H1 (cell line): ENCODE results near the gene KLK1. TPM values are rescaled to one million over a fixed set of nuclear protein-coding genes. Genes with fewer than 3 reads are reported as not detected.

Experiments used
- CTCF ChIA-PET: fragments of 300-600 bp; sonication (Branson Sonifier 250); formaldehyde crosslinking; loops from one replicate; lab custom pipeline; 2021; ENCODE audit not compliant: partially characterized antibody; lab: Charles Lee
- POLR2A ChIA-PET: fragments of 300-600 bp; sonication (Branson Sonifier 250); formaldehyde crosslinking; loops from one replicate; lab custom pipeline; 2021; ENCODE audit warnings: inconsistent platforms; ENCODE audit not compliant: partially characterized antibody; lab: Charles Lee
- DNase-seq, 2 experiments: peaks; one replicate each; pipeline versions ENCODE4 v3.0.0 to v3.0.0-alpha.2; 2010 to 2022; ENCODE audit warnings: low spot score in 2 of 2, low read depth in 1 of 2, mixed read lengths in 1 of 2
- FAIRE-seq: peaks from 2 replicates; lab custom pipeline; 2011; peaks lifted over from hg19 to GRCh38; lab: Jason Lieb, UNC
- H2AFZ ChIP-seq: 2 replicates; pipeline ENCODE4 v1.8.1; 2012; ENCODE audit warnings: low read length, inconsistent platforms
- H2AK5ac ChIP-seq: 2 replicates; pipeline ENCODE4 v1.6.1; 2013; ENCODE audit warnings: low read depth, low read length
- H2BK120ac ChIP-seq: replicated peaks from 2 replicates; pipeline ENCODE3; 2013; ENCODE audit warnings: low read depth, low read length, inconsistent platforms
- H2BK12ac ChIP-seq: 2 replicates; pipeline ENCODE4 v1.6.1; 2013; ENCODE audit warnings: low read depth, low read length
- H2BK15ac ChIP-seq: 2 replicates; pipeline ENCODE4 v1.6.1; 2013; ENCODE audit warnings: low read length
- H2BK20ac ChIP-seq: 2 replicates; pipeline ENCODE4 v1.6.1; 2013; ENCODE audit warnings: low read length
- H2BK5ac ChIP-seq: 2 replicates; pipeline ENCODE4 v1.6.1; 2013; ENCODE audit warnings: low read depth, low read length
- H3K14ac ChIP-seq: 2 replicates; pipeline ENCODE4 v1.6.1; 2013; ENCODE audit warnings: inconsistent platforms; ENCODE audit not compliant: insufficient read length
- H3K18ac ChIP-seq: 2 replicates; pipeline ENCODE4 v1.6.1; 2013; ENCODE audit warnings: low read length; ENCODE audit errors: extremely low read depth
- H3K23ac ChIP-seq: 2 replicates; pipeline ENCODE4 v1.6.1; 2013; ENCODE audit warnings: inconsistent platforms; ENCODE audit not compliant: insufficient read length
- H3K23me2 ChIP-seq: 2 replicates; pipeline ENCODE4 v1.6.1; 2013; ENCODE audit warnings: low read depth, low read length
- H3K27ac ChIP-seq: 2 replicates; pipeline ENCODE4 v1.6.1; 2011; ENCODE audit warnings: low read depth, low read length, inconsistent platforms
- H3K27me3 ChIP-seq, 4 experiments: replicated peaks in 1 of 4; 1 replicate in 1 of 4; 2 replicates in 3 of 4; pipeline versions ENCODE4 v1.6.1 to v1.8.1; 2011 to 2013; ENCODE audit warnings: low read length in 3 of 4, mild to moderate bottlenecking in 3 of 4, inconsistent platforms in 2 of 4, mixed read lengths in 2 of 4, moderate library complexity in 1 of 4; ENCODE audit not compliant: control insufficient read depth in 3 of 4, insufficient read depth in 3 of 4; ENCODE audit errors: extremely low read depth in 1 of 4
- H3K36me3 ChIP-seq, 4 experiments: 2 replicates each; pipeline versions ENCODE4 v1.6.1 to v1.8.1; 2011 to 2013; ENCODE audit warnings: mild to moderate bottlenecking in 4 of 4, low read length in 3 of 4, moderate library complexity in 2 of 4, control low read depth in 1 of 4, inconsistent platforms in 1 of 4; ENCODE audit not compliant: insufficient read depth in 4 of 4, control insufficient read depth in 2 of 4
- H3K4ac ChIP-seq: replicated peaks from 2 replicates; pipeline ENCODE3; 2013; ENCODE audit warnings: low read length, low read depth, mixed read lengths, inconsistent platforms; ENCODE audit not compliant: insufficient read length
- H3K4me1 ChIP-seq, 4 experiments: replicated peaks in 1 of 4; 1 replicate in 1 of 4; 2 replicates in 3 of 4; pipeline versions ENCODE4 v1.6.1 to v1.8.1; 2011 to 2013; ENCODE audit warnings: low read length in 3 of 4, inconsistent platforms in 2 of 4, mixed read lengths in 1 of 4; ENCODE audit not compliant: insufficient read depth in 4 of 4, control insufficient read depth in 3 of 4
- H3K4me2 ChIP-seq, 2 experiments: 2 replicates each; pipeline versions ENCODE4 v1.6.1 to v1.8.1; 2011 to 2013; ENCODE audit warnings: low read depth in 2 of 2, low read length in 2 of 2, control low read depth in 1 of 2, inconsistent platforms in 1 of 2, mild to moderate bottlenecking in 1 of 2; ENCODE audit not compliant: insufficient read depth in 1 of 2
- H3K4me3 ChIP-seq, 4 experiments: fragments of 200-600, 300-600 bp in 1 of 4; sonication (generic), shearing (Covaris generic), sonication (Bioruptor Twin) in 1 of 4; 2 replicates each; pipeline versions ENCODE4 v1.5.1 to v1.8.1; 2011 to 2016; ENCODE audit warnings: low read length in 4 of 4, low read depth in 3 of 4, control low read depth in 2 of 4, inconsistent platforms in 2 of 4, mild to moderate bottlenecking in 2 of 4, mixed read lengths in 1 of 4, moderate library complexity in 1 of 4; ENCODE audit not compliant: insufficient read depth in 2 of 4; ENCODE audit errors: extremely low read depth in 1 of 4
- H3K56ac ChIP-seq: replicated peaks from 2 replicates; pipeline ENCODE3; 2013; ENCODE audit warnings: low read depth, mild to moderate bottlenecking, mixed read lengths, low read length, inconsistent platforms; ENCODE audit not compliant: insufficient read length
- H3K79me1 ChIP-seq: 2 replicates; pipeline ENCODE4 v1.6.1; 2013; ENCODE audit warnings: low read depth, low read length, control low read depth
- H3K79me2 ChIP-seq, 2 experiments: 2 replicates each; pipeline versions ENCODE4 v1.6.1 to v1.8.1; 2012 to 2013; ENCODE audit warnings: low read length in 2 of 2, mild to moderate bottlenecking in 2 of 2, inconsistent platforms in 1 of 2; ENCODE audit not compliant: insufficient read depth in 2 of 2, control insufficient read depth in 1 of 2
- H3K9ac ChIP-seq, 4 experiments: replicated peaks in 1 of 4; 1 replicate in 1 of 4; 2 replicates in 3 of 4; pipeline versions ENCODE4 v1.6.1 to v1.8.1; 2011 to 2013; ENCODE audit warnings: low read depth in 3 of 4, low read length in 3 of 4, control low read depth in 2 of 4, mild to moderate bottlenecking in 2 of 4, moderate library complexity in 2 of 4, inconsistent platforms in 1 of 4; ENCODE audit errors: extremely low read depth in 1 of 4
- H3K9me3 ChIP-seq, 2 experiments: 2 replicates each; pipeline versions ENCODE4 v1.6.1 to v1.8.1; 2012 to 2013; ENCODE audit warnings: mild to moderate bottlenecking in 2 of 2, moderate library complexity in 2 of 2, control low read depth in 1 of 2, inconsistent platforms in 1 of 2, low read depth in 1 of 2, low read length in 1 of 2, mixed read lengths in 1 of 2; ENCODE audit not compliant: insufficient read depth in 2 of 2
- H4K20me1 ChIP-seq, 2 experiments: replicated peaks in 1 of 2; 2 replicates each; pipeline versions ENCODE3 to v1.8.1; 2011 to 2013; ENCODE audit warnings: inconsistent platforms in 2 of 2, low read length in 2 of 2, mild to moderate bottlenecking in 1 of 2; ENCODE audit not compliant: insufficient read depth in 2 of 2, control insufficient read depth in 1 of 2
- H4K5ac ChIP-seq: 2 replicates; pipeline ENCODE4 v1.6.1; 2013; ENCODE audit warnings: low read length, low read depth, mixed read lengths, inconsistent platforms; ENCODE audit not compliant: insufficient read length
- H4K8ac ChIP-seq: 2 replicates; pipeline ENCODE4 v1.8.0; 2013; ENCODE audit warnings: mild to moderate bottlenecking, moderate library complexity, low read length, inconsistent platforms; ENCODE audit not compliant: insufficient read depth; ENCODE audit errors: extremely low read depth
- H4K91ac ChIP-seq: replicated peaks from 2 replicates; pipeline ENCODE3; 2013; ENCODE audit warnings: low read length, mixed read lengths, inconsistent platforms; ENCODE audit not compliant: insufficient read length
- ASH2L ChIP-seq: fragments of 200-600, 300-600 bp; sonication (generic); IDR thresholded peaks from one replicate; pipeline ENCODE4 v1.7.1; 2017; ENCODE audit warnings: low read length
- CBX5 ChIP-seq: fragments of 300-800, 300-1000 bp; sonication (generic); IDR thresholded peaks from 2 replicates; pipeline ENCODE4 v1.7.1; 2016; ENCODE audit warnings: antibody characterized with exemption, low read length, low read depth
- CBX8 ChIP-seq: fragments of 300-800, 300-1000 bp; sonication (generic); IDR thresholded peaks from 2 replicates; pipeline ENCODE4 v1.7.1; 2016; ENCODE audit warnings: low read depth, low read length, borderline replicate concordance
- EP300 ChIP-seq, 2 experiments: IDR thresholded peaks; 1 replicate in 1 of 2; 2 replicates in 1 of 2; pipeline ENCODE4 v1.6.1; 2011 to 2012; ENCODE audit warnings: low read depth in 2 of 2, low read length in 2 of 2, mild to moderate bottlenecking in 2 of 2, borderline replicate concordance in 1 of 2, inconsistent platforms in 1 of 2, moderate library complexity in 1 of 2
- JUN ChIP-seq: IDR thresholded peaks from 2 replicates; pipeline ENCODE4 v1.6.1; 2011; ENCODE audit warnings: low read depth, mild to moderate bottlenecking, improper control_type of control experiment, low read length
- MAFK ChIP-seq: IDR thresholded peaks from 2 replicates; pipeline ENCODE4 v1.6.1; 2012; ENCODE audit warnings: low read depth, mild to moderate bottlenecking, improper control_type of control experiment, low read length
- NANOG ChIP-seq: IDR thresholded peaks from 2 replicates; pipeline ENCODE4 v1.6.1; 2011; ENCODE audit warnings: low read length, low read depth, mild to moderate bottlenecking, inconsistent platforms; ENCODE audit not compliant: insufficient read depth, poor library complexity, severe bottlenecking
- POLR2A ChIP-seq, 2 experiments: IDR thresholded peaks; 1 replicate in 1 of 2; 2 replicates in 1 of 2; pipeline ENCODE4 v1.6.1; 2011; ENCODE audit warnings: low read depth in 2 of 2, low read length in 2 of 2, mild to moderate bottlenecking in 2 of 2; ENCODE audit errors: control extremely low read depth in 1 of 2
- POLR2AphosphoS5 ChIP-seq: IDR thresholded peaks from 2 replicates; pipeline ENCODE4 v1.6.1; 2011; ENCODE audit warnings: low read depth, low read length
- RBBP5 ChIP-seq: IDR thresholded peaks from 2 replicates; pipeline ENCODE4 v1.7.1; 2012; ENCODE audit warnings: low read depth, mild to moderate bottlenecking, inconsistent platforms, low read length, moderate library complexity, borderline replicate concordance
- SP1 ChIP-seq: IDR thresholded peaks from 2 replicates; pipeline ENCODE4 v1.6.1; 2011; ENCODE audit warnings: low read depth, low read length
- YY1 ChIP-seq: IDR thresholded peaks from 2 replicates; pipeline ENCODE4 v1.6.1; 2011; ENCODE audit warnings: low read depth, mild to moderate bottlenecking, low read length
- WGBS, 2 experiments: shearing (Covaris generic) in 1 of 2; methylation state at CpG; one replicate each; pipeline versions ENCODE4 v1.1.6 to v1.1.7; 2013 to 2015; ENCODE audit warnings: low lambda C conversion rate in 2 of 2, mixed read lengths in 2 of 2, inconsistent platforms in 1 of 2, low coverage in 1 of 2, missing lambda C conversion rate in 1 of 2; ENCODE audit not compliant: insufficient replicate concordance in 2 of 2, insufficient coverage in 1 of 2, insufficient read length in 1 of 2; ENCODE audit errors: extremely low coverage in 1 of 2, missing lambda C conversion rate in 1 of 2; 5-methylcytosine and 5-hydroxymethylcytosine counted together
- polyA plus RNA-seq, 7 experiments: library from polyadenylated mRNA; depleted of rRNA in 3 of 7; stranded (reverse) in 5 of 7; unstranded in 2 of 7; fragments of >200 nt in 5 of 7; fragments of 200-250 nt in 2 of 7; gene quantifications; 1 replicate in 5 of 7; 2 replicates in 1 of 7; 4 replicates in 1 of 7; pipeline versions ENCODE4 v1.2.1 to v1.2.3, GENCODE V29; 2011 to 2013; ENCODE audit warnings: missing spikeins in 2 of 7, mixed read lengths in 2 of 7
- total RNA-seq: library from RNA; stranded (reverse); fragmentation: NEBNext Ultra II Directional; extraction: Animal tissue kit (Norgen Biotek cat#: 25700); gene quantifications from 2 replicates; pipeline ENCODE4 v1.2.1, GENCODE V29; 2021

Gene KLK1
- total and polyA plus RNA-seq, 2 of the 8 experiments (the other 6 are each of a cell fraction or from before 2014, with no cell fraction given), result 3.4 to 4.0 TPM

DNA sequence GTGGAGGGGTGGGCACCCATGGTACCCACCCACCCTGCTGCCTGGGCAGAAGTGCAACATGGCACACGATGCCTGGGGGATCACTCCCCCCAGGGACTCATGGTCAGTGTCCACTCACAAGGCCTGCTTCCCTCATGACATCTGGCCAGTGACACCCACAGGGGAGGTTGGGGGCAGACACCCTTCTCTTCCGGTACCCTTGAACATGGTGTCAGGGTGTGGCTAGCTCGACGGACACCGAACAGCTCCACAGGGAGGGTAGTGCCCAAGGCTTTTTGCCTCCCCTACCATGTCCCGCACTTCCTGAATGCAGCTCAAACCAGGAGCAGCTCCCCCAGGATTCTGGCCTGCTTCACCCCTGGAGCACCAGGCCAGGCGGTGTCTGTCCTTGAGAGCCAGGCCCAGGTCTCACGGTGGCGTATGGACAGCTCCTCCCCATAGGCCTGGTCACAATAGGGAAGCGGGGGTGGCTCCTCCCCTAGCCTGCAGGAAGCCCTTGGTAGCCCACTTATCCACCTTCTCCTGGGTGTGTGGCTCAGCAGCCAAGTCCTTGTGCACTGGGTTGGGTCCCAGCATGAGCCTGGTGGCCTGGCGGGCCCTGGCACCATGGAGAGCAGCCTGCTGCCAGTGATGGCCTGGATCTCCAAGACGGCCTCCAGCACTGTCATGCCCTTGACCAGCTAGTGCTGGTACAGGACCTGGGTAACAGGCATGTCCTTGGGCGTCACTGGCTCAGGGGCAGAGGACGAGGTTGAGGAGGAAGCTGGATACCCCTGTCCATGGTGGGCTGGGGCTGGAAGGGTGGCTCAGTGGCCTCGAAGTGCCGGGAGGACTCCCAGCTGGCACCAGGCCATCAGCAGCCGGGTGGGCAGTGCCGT lies 25.6 kb downstream of the KLK1 start:
- Histone ChIP-seq H3K56ac (no peak overlapping the region), H3K36me3 (peaks cover 32 to 62% (median 50%) of the 10 kb centered on the region in 4 experiments; a peak in 7 of 8 replicates), H2BK15ac (no peak overlapping the region), H3K79me1 (peaks cover 14% of the 10 kb centered on the region), H3K9me3 (no peaks in the 10 kb centered on the region), H2BK12ac (no peak overlapping the region), H3K23me2 (peaks cover 3% of the 10 kb centered on the region), H4K5ac (no peak overlapping the region), H3K9ac (no peak overlapping the region), H2BK5ac (no peak overlapping the region), H4K91ac (no peak overlapping the region), H3K23ac (no peak overlapping the region), H3K4me1 (peaks cover 0 to 23% (median 10%) of the 10 kb centered on the region in 4 experiments; a peak in 5 of 7 replicates), H4K20me1 (peaks cover 52 to 56% of the 10 kb centered on the region in 2 experiments), H3K4me2 (no peak overlapping the region), H3K27ac (no peak overlapping the region), H3K79me2 (peaks cover 12 to 31% of the 10 kb centered on the region in 2 experiments), H3K4ac (no peak overlapping the region), H2BK20ac (no peak overlapping the region), H2AFZ (no peak overlapping the region), H2AK5ac (no peak overlapping the region), H4K8ac (no peak overlapping the region; the same call in 1 of the 2 replicates), H3K27me3 (no peaks in the 10 kb centered on the region), H3K4me3 (no peak overlapping the region), H3K18ac (no peak overlapping the region), H3K14ac (no peak overlapping the region), H2BK120ac (no peak overlapping the region)
- ChIA-PET CTCF (interaction anchor here (0.7 to 1.4 kb wide), 5 partner anchors 16 to 124 kb away, joined by 3 to 6 read pairs (median 3); no protein-coding TSS in a partner anchor), POLR2A (interaction anchor here (0.7 to 15.0 kb wide), 16 partner anchors 9 to 228 kb away, joined by 3 to 275 read pairs (median 9); partner anchors contain the start of genes CLEC11A, KLK1, KLK15 and KLK3)
- FAIRE-seq (no peak), DNase-seq (peak in 1 of 2 experiments; percentile 49)
- TF ChIP-seq POLR2AphosphoS5 (peak; percentile 86), MAFK (no peak), YY1 (no peak), JUN (no peak), CBX5 (no peak), EP300 (IDR thresholded peaks at IDR 0.05; ENCODE audit: borderline replicate concordance in 1 of 2, low read depth in 2 of 2, low read length in 2 of 2) (no peak), RBBP5 (no peak), NANOG (no peak), ASH2L (no peak), CBX8 (no peak), POLR2A (IDR thresholded peaks at IDR 0.05; ENCODE audit: control extremely low read depth in 1 of 2, low read depth in 2 of 2, low read length in 2 of 2) (no peak; a peak in 2 of 3 replicates), SP1 (0 out of 2 replicates have a peak, but pooled peaks have one; percentile 4)
- 86% methylated on average over 18 of the region's 18 CpGs; no CpG with 5 or more reads in 1 of the 2 experiments for WGBS, 2 experiments
